PC-3 (cell line): ENCODE measurements around the gene BAIAP2. TPM values are rescaled to one million over a fixed set of nuclear protein-coding genes. Genes with fewer than 3 reads are reported as not detected.

Experiments used
- ATAC-seq: fragments of 200-7000 bp; cut with Tn5 transposase; 2 replicates; pipeline ENCODE4 v1.9.1; 2020; ENCODE audit warnings: mild to moderate bottlenecking, moderate library complexity
- BruUV-seq: library from RNA; stranded (reverse); fragments of 400-500 nt; replicated peaks from 2 replicates; lab custom pipeline; 2021; lab: Mats Ljungman, UMichigan
- CTCF ChIA-PET: fragments of 300-600 bp; sonication (Branson Sonifier 250); formaldehyde crosslinking; loops from one replicate; lab custom pipeline; 2022; ENCODE audit warnings: antibody characterized with exemption; lab: Charles Lee
- POLR2A ChIA-PET: fragments of 300-600 bp; sonication (Branson Sonifier 250); formaldehyde crosslinking; loops from one replicate; lab custom pipeline; 2022; ENCODE audit warnings: antibody characterized with exemption; ENCODE audit not compliant: unreplicated experiment; lab: Charles Lee
- DNase-seq: peaks from one replicate; pipeline ENCODE4 v3.0.0-alpha.2; 2015
- H2AFZ ChIP-seq: fragments of 300-600 bp; sonication (generic); 2 replicates; pipeline ENCODE4 v1.6.0; 2016; ENCODE audit warnings: antibody characterized with exemption, low read length
- H3F3A ChIP-seq: fragments of 300-600 bp; sonication (generic); one replicate; pipeline ENCODE4 v1.6.0; 2017; ENCODE audit warnings: antibody characterized with exemption, low read length, control low read depth, mild to moderate bottlenecking; ENCODE audit not compliant: unreplicated experiment
- H3K27ac ChIP-seq: fragments of 300-600 bp; sonication (generic); 2 replicates; pipeline ENCODE4 v1.5.1; 2016; ENCODE audit warnings: mild to moderate bottlenecking, low read length
- H3K27me3 ChIP-seq: fragments of 300-600 bp; sonication (generic); 2 replicates; pipeline ENCODE4 v1.6.1; 2016; ENCODE audit warnings: low read length, mixed read lengths
- H3K36me3 ChIP-seq: fragments of 300-600 bp; sonication (generic); 2 replicates; pipeline ENCODE4 v1.6.1; 2016; ENCODE audit warnings: low read depth, mixed run types, low read length, mixed read lengths
- H3K4me1 ChIP-seq: fragments of 300-600 bp; sonication (generic); 2 replicates; pipeline ENCODE4 v1.5.1; 2016; ENCODE audit warnings: low read length; ENCODE audit not compliant: insufficient read depth
- H3K4me2 ChIP-seq: fragments of 300-600 bp; sonication (generic); 2 replicates; pipeline ENCODE4 v1.6.0; 2016; ENCODE audit warnings: low read length
- H3K4me3 ChIP-seq: fragments of 300-600 bp; sonication (generic); 2 replicates; pipeline ENCODE4 v1.5.1; 2016; ENCODE audit warnings: mild to moderate bottlenecking, low read length, mixed read lengths
- H3K79me2 ChIP-seq: fragments of 300-600 bp; sonication (generic); 2 replicates; pipeline ENCODE4 v1.6.1; 2017; ENCODE audit warnings: low read length, mixed read lengths
- H3K9ac ChIP-seq: fragments of 300-600 bp; sonication (generic); 2 replicates; pipeline ENCODE4 v1.6.0; 2016; ENCODE audit warnings: mild to moderate bottlenecking, low read length
- H3K9me2 ChIP-seq: fragments of 300-600 bp; sonication (generic); replicated peaks from 2 replicates; pipeline ENCODE4 v1.6.1; 2016; ENCODE audit warnings: mixed run types, low read length, mixed read lengths
- H3K9me3 ChIP-seq: fragments of 300-600 bp; sonication (generic); 2 replicates; pipeline ENCODE4 v1.6.1; 2016; ENCODE audit warnings: low read length, mixed read lengths
- H4K20me1 ChIP-seq: fragments of 300-600 bp; sonication (generic); 2 replicates; pipeline ENCODE4 v1.6.1; 2016; ENCODE audit warnings: low read length, mixed read lengths
- CTCF ChIP-seq: fragments of 300-600 bp; sonication (generic); conservative IDR thresholded peaks from 2 replicates; pipeline ENCODE4 v1.5.1; 2017; ENCODE audit warnings: antibody characterized with exemption, low read depth, mild to moderate bottlenecking, low read length
- EZH2 ChIP-seq: fragments of 300-600 bp; sonication (generic); IDR thresholded peaks from one replicate; pipeline ENCODE4 v1.6.1; 2017; ENCODE audit warnings: antibody characterized with exemption, mild to moderate bottlenecking, low read length; ENCODE audit not compliant: unreplicated experiment
- EZH2phosphoT487 ChIP-seq: fragments of 300-600 bp; sonication (generic); IDR thresholded peaks from 2 replicates; pipeline ENCODE4 v1.6.1; 2018; ENCODE audit warnings: mild to moderate bottlenecking, antibody characterized with exemption, low read length, borderline replicate concordance
- intact Hi-C: fragments of 100-400 bp; cut with micrococcal nuclease; formaldehyde crosslinking; loops from 2 replicates; pipeline ENCODE4 v1.9.0; 2023
- total RNA-seq: library from RNA; depleted of rRNA; stranded (reverse); fragments of >200 nt; gene quantifications from 2 replicates; pipeline ENCODE4 v1.2.3, GENCODE V29; 2014

BAIAP2 gene
- total RNA-seq, 1 experiment from 2014 or later: 56.9 TPM

- H3K4me2 ChIP-seq: peak overlapping the region; percentile 90
- H3K4me1 ChIP-seq: peaks cover 13% of the 10 kb centered on the region
- CTCF ChIA-PET: no interaction called here
- H3K79me2 ChIP-seq: 0 out of 2 replicates have a peak, but pooled peaks cover 3% of the 10 kb centered on the region
- intact Hi-C loops: no loop called here
- no peak overlapping the region for H3K27ac ChIP-seq
- H3K36me3 ChIP-seq: no peaks in the 10 kb centered on the region
- POLR2A ChIA-PET: no interaction called here
- no peaks in the 10 kb centered on the region for H3F3A ChIP-seq
- TF ChIP-seq EZH2phosphoT487: no peak
- TF ChIP-seq CTCF: no peak
- TF ChIP-seq EZH2: no peak
- no peaks in the 10 kb centered on the region for H4K20me1 ChIP-seq
- no peak for DNase-seq
- no peak overlapping the region for H2AFZ ChIP-seq
- H3K27me3 ChIP-seq: no peaks in the 10 kb centered on the region
- H3K9me3 ChIP-seq: no peaks in the 10 kb centered on the region
- H3K4me3 ChIP-seq: peak overlapping the region; percentile 73
- BruUV-seq: no TSS peak
- H3K9ac ChIP-seq: no peak overlapping the region
- no peaks in the 10 kb centered on the region for H3K9me2 ChIP-seq
- no peak for ATAC-seq
Observed at GRCh38 chr17:81120695-81121621, 86.0 kb downstream of the BAIAP2 start.

- no peak for ATAC-seq
- Histone ChIP-seq H3K27ac (no peak overlapping the region), H3K4me2 (no peak overlapping the region), H3K27me3 (no peaks in the 10 kb centered on the region), H4K20me1 (no peaks in the 10 kb centered on the region), H3K4me1 (peaks cover 13% of the 10 kb centered on the region), H2AFZ (no peak overlapping the region), H3K79me2 (0 out of 2 replicates have a peak, but pooled peaks cover 3% of the 10 kb centered on the region), H3F3A (no peaks in the 10 kb centered on the region), H3K4me3 (no peak overlapping the region), H3K9me3 (no peaks in the 10 kb centered on the region), H3K36me3 (no peaks in the 10 kb centered on the region), H3K9ac (no peak overlapping the region), H3K9me2 (no peaks in the 10 kb centered on the region)
- BruUV-seq: no TSS peak
- intact Hi-C loops: no loop called here
- POLR2A ChIA-PET: no interaction called here
- no peak for TF ChIP-seq EZH2phosphoT487
- no peak for TF ChIP-seq EZH2
- TF ChIP-seq CTCF: no peak
- CTCF ChIA-PET: no interaction called here
- DNase-seq: no peak
Observed at GRCh38 chr17:81121841-81122733, 87.1 kb downstream of the BAIAP2 start.
